HG02973 (cell line): ENCODE measurements around the gene ALG6.

Source experiments
- ATAC-seq: cut with Tn5 transposase; IDR thresholded peaks from one replicate; pipeline ENCODE4 v1.9.1; 2021; ENCODE audit warnings: moderate library complexity; ENCODE audit not compliant: unreplicated experiment

ALG6 gene

GRCh38 chr1:63487336-63488065, 120.1 kb downstream of the ALG6 start:
- ATAC-seq, result no peak
